GM12865 (cell line): ENCODE data around the gene TRPM6.
"Not testable (repeated sequence)": the region's sequence is repeated elsewhere in the genome, so short reads cannot be mapped to it uniquely, and the experiment has no call there.

Experiments used
- DNase-seq: peaks from one replicate; pipeline ENCODE4 v3.0.0; 2010; ENCODE audit warnings: low read depth
- H3K4me3 ChIP-seq: 2 replicates; pipeline ENCODE4 v1.5.1; 2011; ENCODE audit warnings: mild to moderate bottlenecking, low read depth, low read length, control low read depth
- CTCF ChIP-seq: IDR thresholded peaks from 2 replicates; pipeline ENCODE4 v1.5.1; 2011; ENCODE audit warnings: low read length, control low read depth, low read depth, inconsistent platforms; ENCODE audit not compliant: insufficient read depth; ENCODE audit errors: missing control alignments

Gene TRPM6

GRCh38 chr9:74872619-74873233, 15.0 kb downstream of the TRPM6 start:
- no peak overlapping the region for H3K4me3 ChIP-seq

GRCh38 chr9:74867483-74867882, 20.2 kb downstream of the TRPM6 start:
- no peak overlapping the region for H3K4me3 ChIP-seq
- DNase-seq = no peak
- TF ChIP-seq CTCF = no peak

More at GRCh38 chr9:74872619-74873233, 15.0 kb downstream of the TRPM6 start:
- TF ChIP-seq CTCF = no peak
- no peak for DNase-seq

GRCh38 chr9:74865177-74865576, 22.5 kb downstream of the TRPM6 start:
- TF ChIP-seq CTCF = no peak

GRCh38 chr9:74861773-74862474, 25.8 kb downstream of the TRPM6 start:
- H3K4me3 ChIP-seq = no peak overlapping the region
- TF ChIP-seq CTCF = no peak
- DNase-seq = no peak

More at GRCh38 chr9:74865177-74865576, 22.5 kb downstream of the TRPM6 start:
- no peak overlapping the region for H3K4me3 ChIP-seq
- DNase-seq = no peak

- DNase-seq = no peak
- H3K4me3 ChIP-seq = no peak overlapping the region
- no peak for TF ChIP-seq CTCF
Observed at GRCh38 chr9:74861071-74861470, 26.6 kb downstream of the TRPM6 start.

GRCh38 chr9:74860247-74860646, 27.5 kb downstream of the TRPM6 start:
- H3K4me3 ChIP-seq, DNase-seq: not testable (repeated sequence)

GRCh38 chr9:74859786-74860185, 27.9 kb downstream of the TRPM6 start:
- H3K4me3 ChIP-seq = no peak overlapping the region
- DNase-seq = no peak
- no peak for TF ChIP-seq CTCF
